Thymus (tissue), 11 donors: ENCODE results near the gene ALG8. TPM values are rescaled to one million over a fixed set of nuclear protein-coding genes. Genes with fewer than 3 reads are reported as not detected.

Experiments
- DNase-seq, 9 donors: peaks; one replicate each; pipeline ENCODE4 v3.0.0-alpha.2; 2013; ENCODE audit warnings: low spot score in 9 of 9, low read depth in 6 of 9, missing footprints in 1 of 9
- H3K27ac ChIP-seq, 2 donors: one replicate each; pipeline ENCODE4 v1.5.1; 2013; ENCODE audit warnings: control low read depth in 1 of 2, low read depth in 1 of 2, low read length in 1 of 2, mild to moderate bottlenecking in 1 of 2, moderate library complexity in 1 of 2
- H3K27me3 ChIP-seq, 2 donors: one replicate each; pipeline ENCODE4 v1.5.1; 2013; ENCODE audit warnings: low read length in 1 of 2; ENCODE audit not compliant: control insufficient read depth in 2 of 2, insufficient read depth in 1 of 2
- H3K36me3 ChIP-seq, 2 donors: one replicate each; pipeline ENCODE4 v1.5.1; 2013; ENCODE audit warnings: low read length in 1 of 2, mild to moderate bottlenecking in 1 of 2, moderate library complexity in 1 of 2; ENCODE audit not compliant: control insufficient read depth in 2 of 2, insufficient read depth in 2 of 2
- H3K4me1 ChIP-seq, 2 donors: one replicate each; pipeline ENCODE4 v1.5.1; 2013; ENCODE audit warnings: low read length in 2 of 2; ENCODE audit not compliant: control insufficient read depth in 2 of 2, insufficient read depth in 2 of 2
- H3K4me3 ChIP-seq, 2 donors: one replicate each; pipeline ENCODE4 v1.5.1; 2013; ENCODE audit warnings: low read length in 2 of 2, control low read depth in 1 of 2, mild to moderate bottlenecking in 1 of 2
- H3K9me3 ChIP-seq, 2 donors: one replicate each; pipeline ENCODE4 v1.5.1; 2013; ENCODE audit warnings: low read length in 1 of 2, mild to moderate bottlenecking in 1 of 2; ENCODE audit not compliant: control insufficient read depth in 2 of 2, insufficient read depth in 1 of 2
- WGBS: extraction: QIAGEN DNeasy Blood & Tissue Kit; methylation state at CpG from one replicate; pipeline ENCODE4 v1.1.7; 2013; 5-methylcytosine and 5-hydroxymethylcytosine counted together
- polyA plus RNA-seq: library from polyadenylated mRNA; stranded (reverse); fragments of 200-250 nt; gene quantifications from one replicate; pipeline ENCODE4 v1.2.3, GENCODE V29; 2013
- total RNA-seq: library from RNA; stranded (reverse); fragments of 120-200 nt; gene quantifications from one replicate; pipeline ENCODE4 v1.2.4, GENCODE V29; 2013
- donor health status: healthy.

Gene ALG8
- total and polyA plus RNA-seq, 2 donors, result 33.3 to 45.1 TPM

GRCh38 chr11:78070621-78071020 is 68.8 kb downstream of the ALG8 start:
- DNase-seq, result no peak
- Histone ChIP-seq H3K4me1 (no peaks in the 10 kb centered on the region), H3K4me3 (no peak overlapping the region), H3K27me3 (no peaks in the 10 kb centered on the region), H3K9me3 (no peaks in the 10 kb centered on the region), H3K36me3 (peaks cover 24 to 46% of the 10 kb centered on the region in 2 donors), H3K27ac (no peak overlapping the region)
- 97% methylated on average over 2 of the region's 2 CpGs for WGBS

GRCh38 chr11:78069465-78069864 is 70.0 kb downstream of the ALG8 start:
- H3K27ac ChIP-seq, result no peak overlapping the region
- no peaks in the 10 kb centered on the region for H3K9me3 ChIP-seq
- H3K27me3 ChIP-seq, result no peaks in the 10 kb centered on the region
- no peak for DNase-seq
- no peaks in the 10 kb centered on the region for H3K4me1 ChIP-seq
- no peak overlapping the region for H3K4me3 ChIP-seq
- peaks cover 24 to 44% of the 10 kb centered on the region in 2 donors for H3K36me3 ChIP-seq
- 97% methylated on average over 2 of the region's 2 CpGs for WGBS

DNA sequence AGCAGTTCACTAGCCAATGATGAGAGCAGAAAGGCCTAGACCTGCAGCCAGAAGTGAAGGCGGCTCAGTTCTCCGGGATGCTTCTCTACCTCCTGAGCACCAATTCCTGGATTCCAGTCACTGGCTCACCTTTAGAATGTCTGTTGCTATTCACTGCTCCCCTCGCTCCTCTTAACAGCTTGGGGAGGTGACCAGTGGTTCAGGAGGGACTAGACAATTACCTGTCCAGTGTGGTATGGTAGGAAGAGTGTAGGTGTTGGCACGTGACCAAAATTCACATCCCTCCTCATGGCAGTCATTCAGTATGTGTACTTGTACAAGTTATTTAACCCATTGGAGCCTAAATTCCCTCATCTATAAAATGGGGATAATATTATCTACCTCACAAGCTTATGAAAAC is 71.7 kb downstream of the ALG8 start:
- 95% methylated on average over 4 of the region's 4 CpGs for WGBS
- Histone ChIP-seq H3K4me3 (no peak overlapping the region), H3K9me3 (no peaks in the 10 kb centered on the region), H3K27ac (no peak overlapping the region), H3K4me1 (no peaks in the 10 kb centered on the region), H3K36me3 (peaks cover 24 to 42% of the 10 kb centered on the region in 2 donors), H3K27me3 (no peaks in the 10 kb centered on the region)
- DNase-seq, result no peak

DNA sequence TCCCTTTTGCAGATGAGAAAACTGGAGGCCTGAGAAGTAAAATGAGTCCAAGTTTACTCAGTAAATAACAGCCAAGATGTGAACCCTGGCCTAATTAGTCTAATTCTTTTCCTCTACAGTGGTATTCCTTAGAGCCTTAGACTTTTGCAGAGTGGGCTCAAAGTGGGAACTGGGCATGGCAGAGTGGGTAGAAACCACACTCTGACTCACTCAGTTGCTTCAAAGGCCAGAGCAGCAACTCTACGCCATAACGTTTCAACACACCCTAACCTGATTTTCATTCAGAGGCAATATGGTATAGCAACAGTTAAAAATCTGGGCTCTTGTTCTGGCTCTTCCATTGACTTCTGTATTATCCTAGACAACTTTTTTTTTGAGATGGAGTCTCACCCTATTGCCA is 73.0 kb downstream of the ALG8 start:
- DNase-seq, result no peak
- Histone ChIP-seq H3K27me3 (no peaks in the 10 kb centered on the region), H3K4me1 (no peaks in the 10 kb centered on the region), H3K27ac (no peak overlapping the region), H3K9me3 (no peaks in the 10 kb centered on the region), H3K4me3 (no peak overlapping the region), H3K36me3 (peaks cover 20 to 32% of the 10 kb centered on the region in 2 donors)
- WGBS, result 94% methylated on average over 2 of the region's 2 CpGs

DNA sequence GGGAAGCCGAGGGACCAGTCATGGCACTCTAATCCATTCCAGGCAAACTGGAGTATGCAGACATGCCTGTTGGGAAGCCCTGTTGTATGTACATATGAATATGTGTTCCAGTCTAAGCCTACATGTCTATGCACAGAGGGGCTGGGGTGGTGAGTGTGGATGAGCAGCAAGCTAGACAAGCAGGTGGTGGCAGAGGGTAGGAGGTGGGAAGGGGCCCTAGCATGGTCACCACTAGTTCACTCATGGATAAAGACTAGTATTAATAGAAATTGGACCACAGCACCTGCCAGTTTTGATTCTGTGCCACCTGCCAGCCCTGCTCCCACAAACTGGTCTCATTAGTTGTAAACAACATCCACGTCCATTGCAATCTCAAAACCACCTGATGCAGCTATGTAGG is 74.2 kb downstream of the ALG8 start:
- WGBS, result 98% methylated on average over 2 of the region's 2 CpGs

DNA sequence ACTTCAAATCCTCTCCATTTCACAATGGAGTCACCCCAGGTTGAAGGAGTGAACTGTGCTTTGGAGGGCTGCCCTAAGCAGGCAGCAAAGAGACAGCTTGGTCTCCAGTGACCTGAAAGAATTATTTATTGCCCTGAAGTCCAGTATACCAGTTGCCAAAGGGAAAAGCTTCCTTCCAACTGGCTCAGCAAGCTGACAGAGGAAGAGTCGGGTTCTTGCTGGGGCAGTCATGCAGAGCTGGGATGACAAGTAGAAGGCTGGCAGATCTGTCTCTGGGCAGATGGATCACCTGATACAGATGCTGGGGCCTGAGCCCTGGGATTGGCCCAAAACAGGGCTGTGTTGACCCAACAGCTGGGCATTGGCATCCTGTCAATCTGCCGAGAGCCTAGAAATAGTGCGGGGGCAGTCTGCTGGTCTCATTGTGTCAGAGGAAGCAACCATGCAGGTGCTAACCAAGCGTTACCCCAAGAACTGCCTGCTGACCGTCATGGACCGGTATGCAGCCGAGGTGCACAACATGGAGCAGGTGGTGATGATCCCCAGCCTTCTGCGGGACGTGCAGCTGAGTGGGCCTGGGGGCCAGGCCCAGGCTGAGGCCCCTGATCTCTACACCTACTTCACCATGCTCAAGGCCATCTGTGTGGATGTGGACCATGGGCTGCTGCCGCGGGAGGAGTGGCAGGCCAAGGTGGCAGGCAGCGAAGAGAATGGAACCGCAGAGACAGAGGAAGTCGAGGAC is 75.8 kb downstream of the ALG8 start, which contains the start of gene THRSP:
TSS of gene THRSP (plus strand) at position 422 of the 742 bp plus-strand sequence. CDS start at position 443, 21 bp downstream.
- Histone ChIP-seq H3K4me1 (no peaks in the 10 kb centered on the region), H3K27me3 (no peaks in the 10 kb centered on the region), H3K27ac (no peak within 1 kb of the TSS), H3K4me3 (no peak within 1 kb of the TSS), H3K36me3 (peaks cover 5 to 6% of the 10 kb centered on the region in 2 donors), H3K9me3 (no peaks in the 10 kb centered on the region)
- WGBS, result 97% methylated on average over 14 of the region's 14 CpGs
- no peak for DNase-seq

More for the DNA sequence above, 74.2 kb downstream of the ALG8 start:
- H3K36me3 ChIP-seq, result peaks cover 13 to 22% of the 10 kb centered on the region in 2 donors
- no peak overlapping the region for H3K4me3 ChIP-seq
- H3K9me3 ChIP-seq, result no peaks in the 10 kb centered on the region
- H3K27ac ChIP-seq, result no peak overlapping the region
- H3K27me3 ChIP-seq, result no peaks in the 10 kb centered on the region
- DNase-seq, result no peak
- H3K4me1 ChIP-seq, result no peaks in the 10 kb centered on the region

DNA sequence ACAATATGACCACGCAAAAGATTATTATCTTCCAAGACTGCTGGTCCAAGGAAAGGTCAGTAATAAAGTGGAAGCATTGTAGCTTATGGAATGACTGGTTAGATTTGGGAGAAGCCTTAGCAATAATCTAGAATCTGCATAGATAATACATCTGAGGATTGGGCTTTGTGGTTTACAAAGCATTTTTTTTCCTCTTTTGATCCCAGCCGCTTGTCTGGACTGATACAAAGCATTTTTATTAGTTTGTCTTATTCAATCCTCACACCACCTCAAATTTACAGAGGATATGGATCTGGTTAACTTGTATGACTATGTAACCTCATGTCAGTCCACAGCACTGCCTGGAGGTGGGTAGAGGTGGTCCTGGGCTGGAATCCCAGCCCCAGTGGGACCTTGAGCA is 76.8 kb downstream of the ALG8 start:
- Histone ChIP-seq H3K27ac (no peak overlapping the region), H3K9me3 (no peaks in the 10 kb centered on the region), H3K4me3 (no peak overlapping the region), H3K4me1 (no peaks in the 10 kb centered on the region), H3K36me3 (peaks cover 3 to 5% of the 10 kb centered on the region in 2 donors), H3K27me3 (no peaks in the 10 kb centered on the region)
- no peak for DNase-seq
- 84% methylated on average over 2 of the region's 2 CpGs for WGBS

GRCh38 chr11:78061921-78062311 is 77.5 kb downstream of the ALG8 start:
- no peaks in the 10 kb centered on the region for H3K27me3 ChIP-seq
- H3K9me3 ChIP-seq, result no peaks in the 10 kb centered on the region
- H3K36me3 ChIP-seq, result no peaks in the 10 kb centered on the region
- H3K4me1 ChIP-seq, result no peaks in the 10 kb centered on the region
- H3K27ac ChIP-seq, result no peak overlapping the region
- 89% methylated on average over 4 of the region's 4 CpGs for WGBS
- DNase-seq, result no peak
- no peak overlapping the region for H3K4me3 ChIP-seq

- no peak for DNase-seq
- Histone ChIP-seq H3K36me3 (no peaks in the 10 kb centered on the region), H3K9me3 (no peaks in the 10 kb centered on the region), H3K27ac (no peak overlapping the region), H3K27me3 (no peaks in the 10 kb centered on the region), H3K4me3 (no peak overlapping the region), H3K4me1 (no peaks in the 10 kb centered on the region)
- WGBS, result 94% methylated on average over 4 of the region's 4 CpGs
These were observed 78.1 kb downstream of the ALG8 start for GRCh38 chr11:78061088-78061920.
